Tongue (tissue), 3 donors: ENCODE data around the gene HSFY1. TPM values are rescaled to one million over a fixed set of nuclear protein-coding genes. Genes with fewer than 3 reads are reported as not detected.
"Not testable (repeated sequence)": the region's sequence is repeated elsewhere in the genome, so short reads cannot be mapped to it uniquely, and the experiment has no call there.

Source experiments
- DNase-seq: peaks from one replicate; pipeline ENCODE4 v3.0.0-alpha.2; 2015
- small RNA-seq: library from RNA; depleted of rRNA; stranded (forward); fragments of <200 nt; gene quantifications from one replicate; pipeline ENCODE3, GENCODE V24; 2014; ENCODE audit warnings: low replicate concordance
- total RNA-seq: library from RNA; depleted of rRNA; stranded (reverse); fragments of >200 nt; gene quantifications from one replicate; pipeline ENCODE4 v1.2.3, GENCODE V29; 2014

The HSFY1 gene, protein sequence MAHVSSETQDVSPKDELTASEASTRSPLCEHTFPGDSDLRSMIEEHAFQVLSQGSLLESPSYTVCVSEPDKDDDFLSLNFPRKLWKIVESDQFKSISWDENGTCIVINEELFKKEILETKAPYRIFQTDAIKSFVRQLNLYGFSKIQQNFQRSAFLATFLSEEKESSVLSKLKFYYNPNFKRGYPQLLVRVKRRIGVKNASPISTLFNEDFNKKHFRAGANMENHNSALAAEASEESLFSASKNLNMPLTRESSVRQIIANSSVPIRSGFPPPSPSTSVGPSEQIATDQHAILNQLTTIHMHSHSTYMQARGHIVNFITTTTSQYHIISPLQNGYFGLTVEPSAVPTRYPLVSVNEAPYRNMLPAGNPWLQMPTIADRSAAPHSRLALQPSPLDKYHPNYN
- not detected for total RNA-seq

DNA sequence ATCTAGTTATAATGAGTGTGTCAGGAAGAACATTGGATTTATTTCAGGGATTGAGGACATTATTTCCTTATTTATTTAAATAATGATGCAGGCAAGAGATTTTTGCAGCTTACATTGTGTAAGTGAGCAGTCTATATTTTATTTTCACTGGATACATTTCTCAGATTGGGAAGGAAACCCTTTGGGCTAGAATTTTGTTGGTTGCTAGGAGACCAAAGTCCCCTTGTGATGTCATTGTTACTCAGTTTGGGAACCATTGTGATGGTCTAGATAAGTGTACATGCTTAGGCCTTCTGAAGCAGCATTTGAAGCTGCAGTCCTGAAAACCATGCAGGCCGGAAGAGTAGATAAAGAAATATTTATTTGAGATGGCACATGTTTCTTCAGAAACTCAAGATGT is at the start of gene HSFY1:
TSS of gene HSFY1 (plus strand) at position 301 of the 400 bp plus-strand sequence. CDS start at position 369, 68 bp downstream.
- DNase-seq, result not testable (repeated sequence)

DNA sequence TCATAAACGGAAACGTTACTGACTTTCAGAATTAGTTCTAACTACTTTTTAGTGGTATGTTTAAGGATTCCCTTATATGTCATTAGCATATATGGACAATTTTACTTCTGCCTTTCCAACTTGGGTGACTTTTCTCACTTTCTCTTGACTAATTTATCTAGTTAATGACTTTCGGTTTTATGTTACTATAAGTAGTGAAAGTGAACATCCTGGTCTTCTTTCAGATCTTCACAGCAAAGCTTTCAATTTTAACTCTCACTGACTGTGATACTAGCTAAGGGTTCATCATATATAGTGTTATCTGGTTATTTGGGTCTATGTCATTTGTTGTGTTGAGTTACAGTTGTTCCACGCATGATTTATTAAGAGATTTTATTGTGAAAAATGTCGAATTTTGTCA is 42.3 kb upstream of the HSFY1 start:
- not testable (repeated sequence) for DNase-seq

DNA sequence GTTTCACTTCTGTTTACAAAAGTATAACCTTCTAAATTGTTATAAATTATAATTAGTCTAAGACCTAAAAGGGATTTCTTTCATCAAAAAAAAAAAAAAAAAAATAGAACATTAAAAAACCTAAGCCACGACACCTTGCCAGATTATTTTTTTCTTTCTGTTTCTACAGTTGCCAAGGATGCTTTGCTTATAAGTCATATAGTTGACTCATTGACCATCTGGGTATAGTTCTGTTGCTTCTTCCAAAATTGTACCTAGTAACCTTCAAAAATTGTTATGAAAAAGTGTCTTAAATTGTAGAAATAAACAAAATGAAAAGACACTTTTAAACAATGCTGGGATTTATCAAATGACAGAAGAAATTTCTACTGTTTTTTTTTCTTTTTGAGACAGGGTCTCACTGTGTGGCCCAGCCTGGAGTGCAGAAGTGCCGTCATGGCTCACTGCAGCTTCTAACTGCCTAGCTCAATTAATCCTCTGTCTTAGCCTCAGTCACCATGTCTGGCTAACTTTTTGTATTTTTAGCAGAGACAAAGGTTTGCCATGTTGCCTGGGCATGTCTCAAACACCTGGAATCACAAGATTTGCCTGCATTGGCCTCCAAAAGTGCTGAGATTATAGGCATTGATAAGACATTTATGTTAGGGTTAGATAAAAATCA is 15.4 kb upstream of the HSFY1 start:
- DNase-seq, result not testable (repeated sequence)

DNA sequence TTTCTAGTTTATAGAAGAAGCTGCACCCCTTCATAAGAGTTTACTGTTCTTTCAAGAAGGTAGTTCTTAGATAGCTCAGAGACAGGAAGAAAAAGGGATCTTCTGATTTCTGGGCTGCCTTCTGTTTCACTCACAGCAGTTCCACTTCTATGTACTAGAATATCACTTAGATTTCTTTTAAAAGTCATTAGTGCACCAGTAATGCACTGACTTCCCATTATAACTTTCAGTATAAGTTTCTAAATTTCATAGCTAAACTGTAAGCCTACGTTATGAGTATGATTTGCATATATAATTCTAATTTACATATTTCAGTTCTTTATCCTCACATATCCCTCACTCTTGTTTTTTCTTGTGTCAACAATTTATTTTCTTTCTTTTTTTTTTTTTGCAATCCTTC is 7.6 kb upstream of the HSFY1 start:
- DNase-seq, result not testable (repeated sequence)

DNA sequence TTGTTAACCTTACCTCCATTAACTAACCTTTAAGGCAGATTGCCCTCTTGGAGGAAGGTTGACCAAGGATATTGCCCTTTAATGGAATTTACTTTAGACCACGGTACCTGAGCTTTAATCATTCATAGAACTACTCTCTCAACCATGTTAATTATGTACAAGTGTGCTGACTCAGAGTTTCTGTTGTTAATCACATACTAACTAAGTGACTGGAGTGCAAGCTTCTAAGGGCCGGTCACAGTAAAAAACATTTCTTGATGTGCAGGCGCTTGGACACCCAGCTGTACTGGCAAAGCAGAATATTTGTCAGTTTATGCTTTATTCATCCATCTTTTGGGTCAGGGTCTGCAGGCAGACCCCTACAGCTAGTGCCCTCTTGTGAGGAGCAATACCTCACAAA is 6.6 kb downstream of the HSFY1 start:
- DNase-seq, result not testable (repeated sequence)

DNA sequence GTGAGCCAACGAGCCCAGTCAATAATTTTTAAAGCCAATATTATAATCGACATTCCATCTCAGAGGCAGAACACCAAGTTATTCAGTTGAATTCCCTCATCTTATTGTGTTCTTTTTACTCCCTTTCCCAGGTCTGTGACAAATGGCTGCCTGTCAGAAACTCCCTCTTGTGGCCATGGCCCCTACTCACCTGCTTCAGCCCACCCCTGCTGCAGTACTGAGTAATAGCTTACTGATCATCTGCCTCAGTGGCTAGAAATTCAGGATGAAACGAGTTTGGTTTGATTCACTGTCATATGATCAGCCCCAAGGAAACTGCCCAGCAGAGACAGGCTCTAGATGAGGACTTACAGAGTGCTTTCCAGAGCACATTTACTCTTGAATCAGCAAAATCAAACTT is 19.4 kb downstream of the HSFY1 start:
- not testable (repeated sequence) for DNase-seq

Small RNAs within 50 kb of the gene (small RNA-seq; reads per million reads assigned to genes)
- gene GPM6BP1 (not detected), gene PRYP5 (not detected)

Other genes starting within 250 kb of the HSFY1 start
- not detected for gene HSFY2, start 227.0 kb downstream of the HSFY1 start, total RNA-seq